GM19468 (cell line): ENCODE measurements around the gene NANOG.
"Not testable (repeated sequence)": the region's sequence is repeated elsewhere in the genome, so short reads cannot be mapped to it uniquely, and the experiment has no call there.

ENCODE experiments used
- ATAC-seq: cut with Tn5 transposase; IDR thresholded peaks from one replicate; pipeline ENCODE4 v1.9.1; 2021; ENCODE audit warnings: mild to moderate bottlenecking, moderate library complexity, moderate number of reproducible peaks; ENCODE audit not compliant: unreplicated experiment; ENCODE audit errors: extremely low read depth

The NANOG gene

DNA sequence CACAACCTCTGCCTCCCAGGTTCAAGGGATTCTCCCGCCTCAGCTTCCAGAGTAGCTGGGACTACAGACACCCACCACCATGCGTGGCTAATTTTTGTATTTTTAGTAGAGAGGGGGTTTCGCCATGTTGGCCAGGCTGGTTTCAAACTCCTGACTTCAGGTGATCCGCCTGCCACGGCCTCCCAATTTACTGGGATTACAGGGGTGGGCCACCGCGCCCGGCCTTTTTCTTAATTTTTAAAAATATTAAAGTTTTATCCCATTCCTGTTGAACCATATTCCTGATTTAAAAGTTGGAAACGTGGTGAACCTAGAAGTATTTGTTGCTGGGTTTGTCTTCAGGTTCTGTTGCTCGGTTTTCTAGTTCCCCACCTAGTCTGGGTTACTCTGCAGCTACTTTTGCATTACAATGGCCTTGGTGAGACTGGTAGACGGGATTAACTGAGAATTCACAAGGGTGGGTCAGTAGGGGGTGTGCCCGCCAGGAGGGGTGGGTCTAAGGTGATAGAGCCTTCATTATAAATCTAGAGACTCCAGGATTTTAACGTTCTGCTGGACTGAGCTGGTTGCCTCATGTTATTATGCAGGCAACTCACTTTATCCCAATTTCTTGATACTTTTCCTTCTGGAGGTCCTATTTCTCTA lies at the start of gene NANOG:
TSS of gene NANOG (plus strand) at position 519 of the 645 bp plus-strand sequence. CDS start 213 bp downstream, outside the sequence.
- ATAC-seq: not testable (repeated sequence)

DNA sequence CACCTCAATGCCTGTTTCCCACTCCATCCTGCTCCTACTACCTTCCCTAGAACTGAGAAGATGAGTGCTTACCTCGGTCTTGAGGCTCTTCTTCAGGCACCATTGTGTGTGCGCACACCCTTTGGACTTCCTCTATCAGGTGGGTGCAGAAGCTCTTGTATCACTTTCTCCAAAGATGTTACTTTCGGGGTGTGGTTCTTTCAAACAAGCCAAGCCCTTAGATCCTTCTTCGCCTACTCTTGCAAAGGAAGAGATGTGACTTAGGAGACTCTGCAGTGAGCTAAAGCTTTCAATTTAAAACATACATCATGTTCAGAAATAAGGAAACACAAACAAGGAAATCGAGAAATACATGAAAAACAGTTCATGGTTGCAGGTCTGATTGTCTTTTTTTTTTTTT lies 42.0 kb upstream of the NANOG start, which contains the start of gene CLEC4C:
TSS of gene CLEC4C (minus strand) at position 130 of the 400 bp plus-strand sequence. CDS start at position 103, 27 bp downstream.
- no peak for ATAC-seq

DNA sequence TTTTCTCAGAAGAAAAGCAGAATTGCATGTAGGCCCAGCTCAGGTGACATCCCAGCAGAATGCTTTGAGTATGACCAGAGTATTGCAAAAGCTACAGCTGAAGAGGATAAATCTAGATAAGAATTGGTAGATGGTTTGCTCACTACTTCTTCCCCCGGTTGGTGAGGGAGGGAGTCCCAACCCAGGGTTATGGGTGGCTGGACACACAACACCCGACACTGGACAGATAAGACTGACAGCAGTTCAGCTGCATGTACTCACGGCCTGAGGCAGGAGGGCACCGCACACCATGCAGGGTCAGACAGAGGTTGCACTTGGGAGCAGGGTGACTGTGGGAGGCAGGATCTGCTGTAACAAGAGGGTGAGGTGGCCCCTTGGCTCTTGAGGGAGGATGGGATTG lies 40.4 kb upstream of the NANOG start:
- no peak for ATAC-seq

DNA sequence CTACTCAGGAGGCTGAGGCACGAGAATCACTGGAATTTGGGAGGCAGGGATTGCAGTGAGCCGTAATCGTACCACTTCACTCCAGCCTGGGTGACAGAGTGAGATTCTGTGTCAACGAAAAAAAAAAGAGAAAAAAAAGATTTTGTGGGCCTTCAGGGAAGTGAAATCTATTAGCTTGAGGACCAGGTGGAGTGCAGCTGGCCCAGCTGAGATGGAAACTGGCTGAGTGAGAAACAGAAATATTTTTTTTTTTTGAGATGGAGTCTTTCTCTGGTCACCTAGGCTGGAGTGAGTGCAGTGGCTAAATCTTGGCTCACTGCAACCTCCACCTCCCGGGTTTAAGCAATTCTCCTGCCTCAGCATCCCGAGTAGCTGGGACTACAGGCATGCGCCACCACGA lies 39.8 kb upstream of the NANOG start:
- no peak for ATAC-seq

DNA sequence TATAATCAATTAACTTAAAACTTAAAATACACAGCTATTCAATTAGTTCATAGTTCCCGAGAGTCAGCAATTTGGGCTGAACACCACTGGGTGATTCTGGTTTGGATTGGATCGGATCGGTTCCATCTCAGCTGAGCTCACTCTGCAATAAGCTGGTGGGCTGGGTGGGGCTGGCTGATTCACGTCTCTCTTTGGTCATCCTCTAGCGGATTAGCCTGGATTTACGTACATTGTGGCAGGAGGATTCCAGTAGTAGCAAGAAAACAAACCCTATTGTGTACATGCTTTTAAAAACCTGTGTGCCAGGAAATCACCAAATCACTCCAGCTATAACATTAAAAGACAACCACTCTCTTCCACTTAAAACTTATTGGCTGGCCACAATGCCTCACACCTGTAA lies 38.9 kb upstream of the NANOG start:
- no peak for ATAC-seq

DNA sequence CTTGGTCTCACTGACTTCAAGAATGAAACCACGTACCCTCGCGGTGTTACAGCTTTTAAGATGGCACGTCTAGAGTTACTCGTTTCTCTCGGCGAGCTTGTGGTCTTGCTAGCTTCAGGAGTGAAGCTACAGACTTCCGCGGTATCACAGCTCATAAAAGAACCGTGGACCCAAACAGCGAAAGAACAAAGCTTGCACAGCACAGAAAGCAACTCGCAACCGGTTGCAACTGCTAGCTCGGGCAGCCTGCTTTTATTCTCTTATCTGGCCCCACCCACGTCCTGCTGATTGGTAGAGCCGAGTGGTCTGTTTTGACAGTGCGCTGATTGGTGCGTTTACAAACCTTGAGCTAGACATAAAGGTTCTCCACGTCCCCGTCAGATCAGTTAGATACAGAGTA lies 37.8 kb upstream of the NANOG start:
- no peak for ATAC-seq

DNA sequence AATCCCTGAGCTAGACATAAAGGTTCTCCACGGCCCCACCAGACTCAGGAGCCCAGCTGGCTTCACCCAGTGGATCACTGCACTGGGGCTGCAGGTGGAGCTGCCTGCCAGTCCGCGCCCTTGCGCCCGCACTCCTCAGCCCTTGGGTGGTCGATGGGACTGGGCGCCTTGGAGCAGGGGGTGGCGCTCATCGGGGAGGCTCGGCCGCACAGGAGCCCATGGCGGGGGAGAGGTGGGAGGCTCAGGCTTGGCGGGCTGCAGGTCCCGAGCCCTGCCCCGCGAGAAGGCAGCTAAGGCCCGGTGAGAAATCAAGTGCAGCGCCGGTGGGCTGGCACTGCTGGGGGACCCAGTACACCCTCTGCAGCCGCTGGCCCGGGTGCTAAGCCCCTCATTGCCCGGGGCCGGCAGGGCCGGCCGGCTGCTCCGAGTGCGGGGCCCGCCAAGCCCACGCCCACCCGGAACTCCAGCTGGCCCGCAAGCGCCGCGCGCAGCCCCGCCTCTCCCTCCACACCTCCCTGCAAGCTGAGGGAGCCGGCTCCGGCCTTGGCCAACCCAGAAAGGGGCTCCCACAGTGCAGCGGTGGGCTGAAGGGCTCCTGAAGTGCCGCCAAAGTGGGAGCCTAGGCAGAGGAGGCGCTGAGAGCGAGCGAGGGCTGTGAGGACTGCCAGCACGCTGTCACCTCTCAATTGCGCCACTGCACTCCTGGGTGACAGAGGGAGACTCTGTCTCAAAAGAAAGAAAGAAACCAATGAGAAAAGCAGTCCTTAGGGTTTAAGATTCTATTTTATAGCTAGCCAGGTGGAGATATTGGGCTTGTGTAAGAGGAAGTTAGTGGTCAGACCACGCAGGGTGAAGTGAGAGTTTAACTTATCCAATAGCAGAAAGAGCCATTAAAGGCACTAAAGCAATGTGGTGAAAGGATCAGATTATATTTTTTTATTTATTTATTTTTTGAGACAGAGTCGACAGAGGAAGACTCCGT lies 37.0 kb upstream of the NANOG start:
- ATAC-seq: not testable (repeated sequence)

DNA sequence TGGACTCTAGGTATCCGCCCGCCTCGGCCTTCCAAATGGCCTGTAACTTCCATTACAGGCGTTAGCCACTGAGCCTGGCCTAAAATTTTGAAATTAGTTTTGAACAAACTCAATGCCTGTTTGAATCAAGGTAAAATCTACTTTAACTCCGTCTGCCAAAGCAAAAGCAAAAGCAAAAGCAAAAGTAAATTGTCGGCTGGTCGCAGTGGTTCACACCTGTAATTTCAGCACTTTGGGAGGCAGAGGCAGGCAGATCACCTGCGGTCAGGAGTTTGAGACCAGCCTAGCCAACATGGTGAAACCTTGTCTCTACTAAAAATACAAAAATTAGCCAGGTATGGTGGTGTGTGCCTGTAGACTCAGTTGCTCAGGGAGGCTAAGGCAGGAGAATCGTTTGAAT lies 33.5 kb upstream of the NANOG start:
- not testable (repeated sequence) for ATAC-seq

DNA sequence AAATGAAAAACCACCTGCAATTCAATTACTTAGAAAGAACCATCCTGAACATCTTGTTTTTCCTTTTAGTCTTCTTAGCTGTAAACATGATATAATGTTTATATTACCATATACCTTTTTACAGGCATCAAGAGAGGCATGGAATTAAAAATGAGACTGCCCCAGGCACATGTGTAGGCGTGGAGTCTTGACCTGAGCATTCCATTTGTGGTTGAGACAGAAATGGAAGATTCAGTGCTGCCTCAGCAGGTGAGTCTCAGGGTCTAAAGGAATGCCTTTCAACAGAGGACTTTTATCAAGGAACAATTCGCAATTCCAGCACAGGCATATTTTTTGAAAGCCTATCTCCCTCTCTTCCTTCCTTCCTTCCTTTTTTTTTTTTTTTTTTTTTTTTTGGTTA lies 32.2 kb upstream of the NANOG start:
- no peak for ATAC-seq

DNA sequence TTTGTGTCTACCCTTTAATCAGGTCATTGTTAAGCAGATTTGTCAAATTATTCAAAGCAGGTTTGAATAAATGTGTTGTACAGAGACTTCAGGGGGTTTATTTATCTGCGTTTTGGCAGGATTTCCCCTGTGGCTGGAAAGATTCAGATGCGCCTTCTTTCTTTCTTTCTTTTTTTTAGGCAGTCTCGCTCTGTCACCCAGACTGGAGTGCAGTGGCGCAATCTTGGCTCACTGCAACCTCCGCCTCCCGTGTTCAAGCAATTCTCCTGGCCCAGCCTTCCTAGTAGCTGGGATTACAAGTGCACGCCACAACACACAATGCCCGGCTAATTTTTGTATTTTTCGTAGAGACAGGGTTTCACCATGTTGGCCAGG lies 30.4 kb upstream of the NANOG start:
- ATAC-seq: no peak

DNA sequence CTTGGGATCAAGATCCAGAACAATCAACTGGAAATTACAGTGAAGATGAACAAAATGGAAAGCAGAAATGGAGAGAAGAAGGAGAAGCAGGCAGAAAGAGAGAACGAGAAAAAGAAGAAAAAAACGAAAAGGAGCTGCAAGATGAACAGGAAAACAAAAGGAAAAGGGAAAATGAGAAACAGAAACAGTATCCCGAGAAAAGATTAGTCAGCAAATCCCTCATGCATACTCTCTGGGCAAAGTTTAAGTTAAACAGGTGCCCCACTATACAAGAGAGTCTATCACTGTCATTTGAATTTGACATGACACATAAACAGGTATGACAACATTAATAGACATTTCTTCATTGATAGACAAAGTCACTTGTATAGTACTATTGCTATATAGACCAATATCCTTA lies 19.2 kb upstream of the NANOG start:
- ATAC-seq: no peak

DNA sequence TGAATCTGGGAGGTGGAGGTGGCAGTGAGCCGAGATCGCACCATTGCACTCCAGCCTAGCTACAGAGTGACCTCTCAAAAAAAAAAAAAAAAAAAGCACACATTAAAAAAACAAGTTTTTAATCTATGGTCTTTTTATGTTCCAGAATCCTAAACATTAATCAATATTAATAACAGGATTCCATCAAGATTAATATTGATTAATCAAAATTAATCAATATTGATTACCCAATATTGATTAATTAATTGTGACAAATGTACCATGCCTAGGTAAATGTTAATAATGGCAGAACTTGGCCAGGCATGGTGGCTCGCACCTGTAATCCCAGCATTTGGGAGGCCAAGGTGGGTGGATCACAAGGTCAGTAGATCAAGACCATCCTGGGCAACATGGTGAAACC lies 7.9 kb upstream of the NANOG start:
- ATAC-seq: no peak

DNA sequence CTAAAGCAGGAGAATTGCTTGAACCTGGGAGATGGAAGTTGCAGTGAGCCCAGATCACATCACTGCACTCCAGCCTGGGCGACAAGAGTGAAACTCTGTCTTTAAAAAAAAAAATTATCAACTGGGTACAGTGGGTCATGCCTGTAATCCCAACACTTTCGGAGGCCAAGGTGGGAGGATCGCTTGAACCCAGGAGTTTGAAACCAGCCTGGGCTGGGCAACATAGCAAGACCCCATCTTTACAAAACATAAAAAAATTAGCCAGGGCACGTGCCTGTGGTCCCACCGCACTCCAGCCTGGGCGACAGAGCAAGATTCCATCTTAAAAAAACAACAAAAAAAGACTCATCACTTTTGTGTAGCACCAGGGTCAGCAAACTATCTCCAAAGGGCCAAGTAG lies 7.1 kb upstream of the NANOG start:
- no peak for ATAC-seq

DNA sequence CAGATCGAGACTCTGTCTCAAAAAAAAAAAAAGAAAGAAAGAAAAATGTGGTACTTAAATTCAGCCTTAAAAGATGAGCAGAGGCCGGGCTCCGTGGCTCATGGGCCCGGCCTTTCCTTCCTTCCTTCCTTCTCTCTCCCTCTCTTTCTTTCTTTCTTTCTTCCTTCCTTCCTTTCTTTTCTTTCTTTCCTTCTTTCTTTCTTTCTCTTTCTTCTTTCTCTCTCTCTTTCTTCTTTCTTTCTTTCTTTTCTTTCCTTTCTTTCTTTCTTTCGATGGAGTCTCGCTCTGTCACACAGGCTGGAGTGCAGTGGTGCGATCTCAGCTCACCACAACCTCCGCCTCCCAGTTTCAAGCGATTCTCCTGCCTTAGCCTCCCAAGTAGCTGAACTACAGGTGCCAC lies 5.8 kb upstream of the NANOG start:
- ATAC-seq: not testable (repeated sequence)

DNA sequence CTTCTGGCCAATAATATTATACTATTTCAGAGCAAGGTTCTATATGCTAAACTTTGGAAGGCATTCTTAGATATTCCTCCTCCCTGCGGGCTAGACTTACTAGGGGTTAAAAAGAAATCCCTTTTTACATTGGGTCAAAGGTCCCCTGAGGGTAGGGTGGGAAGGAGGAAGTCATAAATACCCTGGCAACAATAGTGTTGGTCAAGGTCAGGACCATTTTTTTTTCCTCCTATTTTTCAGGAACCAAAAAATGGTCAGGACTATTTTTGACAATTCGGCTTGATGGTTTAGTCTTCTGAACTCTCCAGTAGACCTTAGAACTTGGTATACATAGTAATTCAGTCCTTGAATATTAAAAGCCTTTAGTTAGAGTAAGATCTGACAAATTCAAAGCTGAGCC lies 4.5 kb upstream of the NANOG start:
- no peak for ATAC-seq

DNA sequence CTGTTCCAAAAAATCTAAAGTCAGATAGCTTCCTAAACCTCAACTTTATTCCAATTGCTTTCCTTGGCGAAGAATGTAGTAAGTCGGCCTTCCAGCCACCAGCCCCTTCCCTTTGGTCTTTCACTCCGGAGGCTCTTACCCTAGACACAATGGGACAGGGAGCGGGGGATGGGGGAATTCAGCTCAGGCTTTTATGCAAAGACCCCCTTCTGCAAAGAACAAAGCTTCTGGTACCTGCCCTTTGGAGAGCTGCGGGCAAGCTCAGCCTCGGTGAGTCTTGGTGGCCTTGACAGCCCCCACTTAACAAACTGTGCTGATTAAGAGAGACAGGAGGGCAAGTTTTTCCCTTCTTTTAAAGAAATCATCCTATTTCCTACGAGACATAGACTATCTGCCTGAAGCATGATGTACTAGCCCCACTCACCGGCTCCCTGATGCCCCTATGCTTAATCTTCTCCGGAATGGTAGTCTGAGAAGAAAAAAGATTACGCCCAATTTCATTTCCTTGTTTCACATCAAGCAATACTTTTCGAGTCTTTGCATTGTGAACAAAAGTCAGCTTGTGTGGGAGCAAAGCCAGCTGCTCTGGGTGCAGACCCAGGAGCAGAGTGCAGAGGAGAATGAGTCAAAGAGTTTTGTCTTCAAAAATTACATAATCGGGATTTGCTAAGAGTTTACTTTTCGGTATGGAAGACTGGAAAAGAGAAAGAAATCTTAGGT lies 1.5 kb upstream of the NANOG start:
- ATAC-seq: no peak

DNA sequence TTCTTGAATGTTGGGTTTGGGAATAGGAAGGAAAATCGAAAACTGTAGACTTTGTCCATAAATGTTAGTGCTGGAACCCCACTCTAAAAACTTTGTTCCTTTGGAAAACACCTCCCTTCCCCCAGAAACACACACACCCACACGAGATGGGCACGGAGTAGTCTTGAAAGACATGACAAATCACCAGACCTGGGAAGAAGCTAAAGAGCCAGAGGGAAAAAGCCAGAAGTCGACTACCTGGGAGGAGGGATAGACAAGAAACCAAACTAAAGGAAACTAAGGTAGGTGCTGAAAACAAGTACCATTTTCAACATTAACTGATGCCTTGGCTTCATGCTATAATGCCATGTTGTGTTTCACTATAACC lies 925 bp upstream of the NANOG start:
- no peak for ATAC-seq

DNA sequence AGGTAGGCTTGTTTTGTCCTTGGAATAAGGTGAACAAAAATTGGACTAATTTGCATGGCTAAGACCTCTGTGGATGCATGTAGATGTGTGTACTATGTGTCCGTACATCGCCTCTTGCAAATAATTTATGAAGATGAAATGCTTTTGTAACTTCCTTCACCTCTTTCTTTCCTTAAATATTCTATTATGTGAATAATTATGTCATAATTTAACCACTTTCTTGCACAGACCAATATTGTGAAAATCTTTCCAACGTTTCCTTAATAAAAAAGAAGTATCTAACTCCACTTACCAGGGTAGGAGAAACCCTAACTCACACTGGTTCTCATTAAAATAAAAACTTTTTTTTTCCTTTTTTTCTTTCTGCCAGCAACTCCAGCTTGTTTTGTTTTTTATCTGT lies 4.0 kb downstream of the NANOG start:
- ATAC-seq: no peak

DNA sequence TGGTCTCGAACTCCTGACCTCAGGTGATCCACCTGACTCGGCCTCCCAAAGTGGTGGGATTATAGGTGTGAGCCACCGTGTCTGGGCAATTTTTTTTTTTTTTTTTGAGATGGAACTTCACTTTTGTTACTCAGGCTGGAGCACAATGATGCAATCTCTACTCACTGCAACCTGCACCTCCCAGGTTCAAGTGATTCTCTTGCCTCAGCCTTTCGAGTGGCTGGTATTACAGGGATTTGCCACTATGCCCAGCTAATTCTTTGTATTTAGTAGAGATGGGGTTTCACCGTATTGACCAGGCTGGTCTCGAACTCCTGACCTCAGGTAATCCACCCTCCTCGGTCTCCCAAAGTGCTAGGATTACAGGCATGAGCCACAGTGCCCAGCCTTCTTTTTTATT lies 8.1 kb downstream of the NANOG start:
- not testable (repeated sequence) for ATAC-seq

DNA sequence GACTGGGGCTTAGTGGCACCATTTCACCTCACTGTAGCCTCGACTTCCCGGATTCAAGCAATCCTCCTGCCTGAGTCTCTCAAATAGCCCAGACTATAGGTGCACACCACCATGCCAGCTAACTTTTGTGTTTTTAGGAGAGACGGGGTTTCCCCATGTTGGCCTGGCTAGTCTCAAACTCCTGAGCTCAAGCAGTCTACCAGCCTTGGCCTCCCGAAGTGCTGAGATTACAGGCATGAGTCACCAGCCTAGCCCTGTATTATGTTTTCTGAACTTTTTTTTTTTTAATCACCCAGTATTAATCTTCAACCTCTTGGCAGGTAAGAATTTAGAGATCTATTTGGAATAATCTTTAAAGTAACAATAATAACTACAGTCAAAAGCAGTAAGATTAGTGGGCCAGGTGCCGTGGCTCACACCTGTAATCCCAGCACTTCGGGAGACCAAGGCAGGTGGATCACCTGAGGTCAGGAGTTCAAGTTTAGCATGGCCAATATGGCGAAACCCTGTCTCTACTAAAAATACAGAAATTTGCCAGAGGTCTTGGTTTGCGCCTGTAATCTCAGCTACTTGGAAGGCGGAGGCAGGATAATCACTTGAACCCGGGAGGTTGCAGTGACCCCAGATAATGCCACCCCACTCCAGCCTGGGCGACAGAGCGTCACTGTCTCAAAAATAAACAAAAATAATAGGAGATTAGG lies 8.6 kb downstream of the NANOG start:
- ATAC-seq: no peak
